ENCODE data around the gene STOML3.

Gene STOML3

DNA sequence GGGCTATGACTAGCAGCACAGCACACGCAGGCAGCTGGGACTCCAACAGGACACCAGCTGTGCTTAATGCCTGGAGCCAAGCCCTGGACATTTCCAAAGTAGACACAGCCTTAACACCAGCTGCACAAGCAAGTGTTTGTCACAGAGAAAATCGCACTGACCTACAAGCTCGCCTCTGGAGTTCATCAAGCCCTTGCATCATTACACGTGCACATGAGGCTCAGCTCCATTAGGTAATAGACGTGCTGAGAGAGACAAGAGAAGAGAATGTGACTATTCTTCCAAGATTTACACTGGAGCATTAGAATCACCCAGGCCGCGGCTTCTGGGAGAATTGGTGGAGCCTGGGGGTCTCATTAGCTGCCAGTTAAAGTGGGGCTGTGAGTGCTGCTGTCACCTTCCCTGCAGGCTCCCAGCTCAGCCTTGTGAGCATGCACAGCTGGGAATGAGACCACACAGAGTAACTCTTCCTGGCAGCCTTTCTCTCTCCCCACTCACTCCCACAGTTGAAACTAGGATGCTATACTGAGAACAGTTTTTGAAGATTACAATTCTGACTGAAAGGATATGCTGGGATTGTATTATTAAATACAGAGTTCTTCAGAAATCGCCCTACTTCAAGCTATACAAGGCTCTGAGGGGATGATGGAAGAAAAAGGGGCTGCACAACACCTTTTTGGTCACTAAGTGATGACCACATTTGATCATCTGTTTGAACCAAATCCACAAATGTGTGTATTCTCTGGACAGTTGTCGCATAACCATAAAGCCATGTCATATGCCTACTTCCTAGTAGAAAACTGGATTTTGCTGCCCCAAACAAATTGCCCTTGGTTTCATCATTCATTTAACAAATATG is 10.5 kb downstream of the STOML3 start:
- Histone ChIP-seq H3K27me3 (ENCODE audit: control insufficient read depth, insufficient read depth, low read length) (no peaks in the 10 kb centered on the region), H3K27ac (ENCODE audit: low read length) (no peak overlapping the region), H3K9ac (ENCODE audit: low read length) (no peak overlapping the region), H3K4me3 (ENCODE audit: low read length) (no peak overlapping the region), H3K4me1 (ENCODE audit: control insufficient read depth, low read depth, low read length) (peaks cover 13% of the 10 kb centered on the region), H3K36me3 (ENCODE audit: control insufficient read depth, low read depth, low read length) (no peaks in the 10 kb centered on the region), H3K9me3 (ENCODE audit: control insufficient read depth, low read depth, low read length) (peaks cover 8% of the 10 kb centered on the region)

- Histone ChIP-seq H3K9ac (ENCODE audit: low read length) (no peak overlapping the region), H3K27me3 (ENCODE audit: control insufficient read depth, insufficient read depth, low read length) (no peaks in the 10 kb centered on the region), H3K4me1 (ENCODE audit: control insufficient read depth, low read depth, low read length) (peaks cover 6% of the 10 kb centered on the region), H3K9me3 (ENCODE audit: control insufficient read depth, low read depth, low read length) (no peaks in the 10 kb centered on the region), H3K4me3 (ENCODE audit: low read length) (no peak overlapping the region), H3K36me3 (ENCODE audit: control insufficient read depth, low read depth, low read length) (no peaks in the 10 kb centered on the region), H3K27ac (ENCODE audit: low read length) (no peak overlapping the region)
Measured at GRCh38 chr13:38970380-38971051, 20.1 kb downstream of the STOML3 start.

- H3K4me1 ChIP-seq (ENCODE audit: control insufficient read depth, low read depth, low read length) = peaks cover 6% of the 10 kb centered on the region
Measured at GRCh38 chr13:38969187-38969586, 21.4 kb downstream of the STOML3 start.

GRCh38 chr13:38967446-38967845 is 23.2 kb downstream of the STOML3 start:
- Histone ChIP-seq H3K27ac (ENCODE audit: low read length) (no peak overlapping the region), H3K27me3 (ENCODE audit: control insufficient read depth, insufficient read depth, low read length) (no peaks in the 10 kb centered on the region), H3K36me3 (ENCODE audit: control insufficient read depth, low read depth, low read length) (no peaks in the 10 kb centered on the region), H3K4me3 (ENCODE audit: low read length) (no peak overlapping the region), H3K4me1 (ENCODE audit: control insufficient read depth, low read depth, low read length) (peaks cover 6% of the 10 kb centered on the region), H3K9ac (ENCODE audit: low read length) (no peak overlapping the region), H3K9me3 (ENCODE audit: control insufficient read depth, low read depth, low read length) (no peaks in the 10 kb centered on the region)

More at GRCh38 chr13:38969187-38969586, 21.4 kb downstream of the STOML3 start:
- H3K9ac ChIP-seq (ENCODE audit: low read length) = no peak overlapping the region
- no peak overlapping the region for H3K27ac ChIP-seq (ENCODE audit: low read length)
- H3K4me3 ChIP-seq (ENCODE audit: low read length) = no peak overlapping the region
- no peaks in the 10 kb centered on the region for H3K9me3 ChIP-seq (ENCODE audit: control insufficient read depth, low read depth, low read length)
- H3K36me3 ChIP-seq (ENCODE audit: control insufficient read depth, low read depth, low read length) = no peaks in the 10 kb centered on the region
- H3K27me3 ChIP-seq (ENCODE audit: control insufficient read depth, insufficient read depth, low read length) = no peaks in the 10 kb centered on the region

GRCh38 chr13:38965281-38965680 is 25.4 kb downstream of the STOML3 start:
- Histone ChIP-seq H3K4me3 (ENCODE audit: low read length) (no peak overlapping the region), H3K9me3 (ENCODE audit: control insufficient read depth, low read depth, low read length) (no peaks in the 10 kb centered on the region), H3K9ac (ENCODE audit: low read length) (no peak overlapping the region), H3K36me3 (ENCODE audit: control insufficient read depth, low read depth, low read length) (no peaks in the 10 kb centered on the region), H3K27me3 (ENCODE audit: control insufficient read depth, insufficient read depth, low read length) (no peaks in the 10 kb centered on the region), H3K27ac (ENCODE audit: low read length) (no peak overlapping the region), H3K4me1 (ENCODE audit: control insufficient read depth, low read depth, low read length) (peaks cover 6% of the 10 kb centered on the region)

GRCh38 chr13:38960175-38960574 is 30.5 kb downstream of the STOML3 start:
- H3K27me3 ChIP-seq (ENCODE audit: control insufficient read depth, insufficient read depth, low read length) = no peaks in the 10 kb centered on the region
- H3K27ac ChIP-seq (ENCODE audit: low read length) = no peak overlapping the region
- no peak overlapping the region for H3K4me3 ChIP-seq (ENCODE audit: low read length)
- no peak overlapping the region for H3K9ac ChIP-seq (ENCODE audit: low read length)
- H3K4me1 ChIP-seq (ENCODE audit: control insufficient read depth, low read depth, low read length) = no peaks in the 10 kb centered on the region
- H3K9me3 ChIP-seq (ENCODE audit: control insufficient read depth, low read depth, low read length) = no peaks in the 10 kb centered on the region
- H3K36me3 ChIP-seq (ENCODE audit: control insufficient read depth, low read depth, low read length) = no peaks in the 10 kb centered on the region

- no peak overlapping the region for H3K27ac ChIP-seq (ENCODE audit: low read length)
- H3K4me1 ChIP-seq (ENCODE audit: control insufficient read depth, low read depth, low read length) = no peaks in the 10 kb centered on the region
- H3K9me3 ChIP-seq (ENCODE audit: control insufficient read depth, low read depth, low read length) = no peaks in the 10 kb centered on the region
- H3K36me3 ChIP-seq (ENCODE audit: control insufficient read depth, low read depth, low read length) = no peaks in the 10 kb centered on the region
- no peak overlapping the region for H3K4me3 ChIP-seq (ENCODE audit: low read length)
- H3K27me3 ChIP-seq (ENCODE audit: control insufficient read depth, insufficient read depth, low read length) = no peaks in the 10 kb centered on the region
- H3K9ac ChIP-seq (ENCODE audit: low read length) = no peak overlapping the region
Measured at GRCh38 chr13:38957794-38958592, 32.6 kb downstream of the STOML3 start.

DNA sequence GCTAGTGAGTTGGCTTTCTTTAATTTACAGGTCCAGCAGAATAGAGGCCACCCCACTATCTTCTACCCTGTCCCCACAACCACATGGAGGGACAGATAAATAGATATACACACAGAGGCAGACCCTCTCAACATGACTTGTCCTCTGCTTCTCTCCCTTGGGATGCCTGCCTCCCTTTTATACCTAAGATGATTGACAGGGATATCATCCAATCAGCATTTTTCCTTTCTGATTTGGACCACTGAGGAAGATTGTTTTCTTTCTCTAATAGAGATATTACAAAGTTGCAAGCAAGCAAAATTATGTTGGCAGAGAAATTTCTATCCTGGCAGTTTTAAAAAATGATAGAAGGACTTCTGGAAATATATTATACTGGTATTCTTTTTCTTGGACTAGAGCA is 35.8 kb downstream of the STOML3 start:
- no peaks in the 10 kb centered on the region for H3K27me3 ChIP-seq (ENCODE audit: control insufficient read depth, insufficient read depth, low read length)

GRCh38 chr13:38954291-38954690 is 36.3 kb downstream of the STOML3 start:
- Histone ChIP-seq H3K9me3 (ENCODE audit: control insufficient read depth, low read depth, low read length) (no peaks in the 10 kb centered on the region), H3K27me3 (ENCODE audit: control insufficient read depth, insufficient read depth, low read length) (no peaks in the 10 kb centered on the region), H3K4me3 (ENCODE audit: low read length) (no peak overlapping the region), H3K9ac (ENCODE audit: low read length) (no peak overlapping the region), H3K36me3 (ENCODE audit: control insufficient read depth, low read depth, low read length) (no peaks in the 10 kb centered on the region), H3K27ac (ENCODE audit: low read length) (no peak overlapping the region), H3K4me1 (ENCODE audit: control insufficient read depth, low read depth, low read length) (peaks cover 11% of the 10 kb centered on the region)

More for the DNA sequence above, 35.8 kb downstream of the STOML3 start:
- no peaks in the 10 kb centered on the region for H3K36me3 ChIP-seq (ENCODE audit: control insufficient read depth, low read depth, low read length)
- H3K9me3 ChIP-seq (ENCODE audit: control insufficient read depth, low read depth, low read length) = no peaks in the 10 kb centered on the region
- no peak overlapping the region for H3K9ac ChIP-seq (ENCODE audit: low read length)
- H3K27ac ChIP-seq (ENCODE audit: low read length) = no peak overlapping the region
- H3K4me3 ChIP-seq (ENCODE audit: low read length) = no peak overlapping the region
- H3K4me1 ChIP-seq (ENCODE audit: control insufficient read depth, low read depth, low read length) = peaks cover 11% of the 10 kb centered on the region

DNA sequence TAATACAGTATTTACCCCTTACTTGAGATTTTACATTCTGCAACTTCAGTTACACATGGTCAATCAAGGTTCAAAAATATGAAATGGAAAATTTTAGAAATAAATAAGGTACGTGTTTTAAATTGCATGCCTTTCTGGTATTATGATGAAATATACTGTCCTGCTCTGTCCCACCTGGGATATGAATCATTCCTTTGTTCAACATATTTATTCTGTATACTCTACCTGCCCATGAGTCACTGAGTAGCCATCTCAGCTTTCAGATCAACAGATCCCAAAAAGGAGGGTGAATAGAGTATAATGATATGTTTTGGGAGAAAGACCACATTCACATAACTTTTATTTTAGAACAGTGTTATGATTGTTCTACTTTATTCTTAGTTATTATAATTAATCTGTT is 37.8 kb downstream of the STOML3 start:
- Histone ChIP-seq H3K4me3 (ENCODE audit: low read length) (no peak overlapping the region), H3K4me1 (ENCODE audit: control insufficient read depth, low read depth, low read length) (peaks cover 11% of the 10 kb centered on the region), H3K9me3 (ENCODE audit: control insufficient read depth, low read depth, low read length) (no peaks in the 10 kb centered on the region), H3K36me3 (ENCODE audit: control insufficient read depth, low read depth, low read length) (no peaks in the 10 kb centered on the region), H3K27ac (ENCODE audit: low read length) (no peak overlapping the region), H3K9ac (ENCODE audit: low read length) (no peak overlapping the region), H3K27me3 (ENCODE audit: control insufficient read depth, insufficient read depth, low read length) (no peaks in the 10 kb centered on the region)

DNA sequence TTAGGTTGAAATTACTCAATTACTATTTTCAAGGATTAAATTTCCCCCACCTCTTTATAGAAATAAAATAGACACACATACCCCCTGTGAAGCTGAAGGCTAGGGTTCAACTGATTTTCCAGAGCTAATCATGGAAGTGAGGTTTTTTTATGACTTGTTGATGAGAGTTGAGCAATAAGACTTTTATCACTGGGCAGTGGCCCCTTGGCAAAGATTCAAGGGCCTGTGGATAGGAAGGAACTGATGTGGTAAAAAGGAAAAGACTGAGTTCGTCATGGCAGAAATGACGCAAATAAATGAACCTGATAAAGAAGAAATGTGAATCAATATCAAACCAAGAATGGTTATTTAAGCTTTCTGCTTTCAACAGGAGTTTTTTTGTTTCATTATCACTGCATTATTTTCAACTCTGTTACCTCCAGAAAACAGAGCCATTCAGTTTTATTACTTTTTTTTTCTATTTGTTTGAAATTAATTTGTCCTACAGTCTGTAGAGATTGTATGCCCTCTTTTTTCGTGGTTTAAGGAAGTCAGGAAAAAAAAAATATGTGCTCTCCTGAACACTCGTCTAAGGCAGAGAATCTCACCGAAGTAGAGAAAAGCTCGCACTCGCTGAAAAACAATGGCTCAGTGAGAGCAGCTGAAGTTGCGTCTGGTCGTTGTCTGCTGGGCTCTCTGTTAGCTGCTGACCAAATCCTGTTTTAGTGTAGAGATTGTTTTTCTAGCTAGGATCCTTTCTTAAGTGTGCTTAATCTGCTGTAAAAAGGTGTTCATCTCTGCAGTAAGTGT is 38.9 kb downstream of the STOML3 start:
- Histone ChIP-seq H3K9me3 (ENCODE audit: control insufficient read depth, low read depth, low read length) (no peaks in the 10 kb centered on the region), H3K4me1 (ENCODE audit: control insufficient read depth, low read depth, low read length) (peaks cover 11% of the 10 kb centered on the region), H3K27me3 (ENCODE audit: control insufficient read depth, insufficient read depth, low read length) (no peaks in the 10 kb centered on the region), H3K27ac (ENCODE audit: low read length) (no peak overlapping the region), H3K9ac (ENCODE audit: low read length) (no peak overlapping the region), H3K36me3 (ENCODE audit: control insufficient read depth, low read depth, low read length) (no peaks in the 10 kb centered on the region), H3K4me3 (ENCODE audit: low read length) (no peak overlapping the region)

Data from iPS-18a (cell line).